GM19193 (cell line): Measurements from ENCODE around the gene DENND2A.

ENCODE experiments used
- POLR2A ChIP-seq: IDR thresholded peaks from 4 replicates; pipeline ENCODE4 v1.6.1; 2011; ENCODE audit not compliant: insufficient read depth, insufficient read length; ENCODE audit errors: extremely low read depth

DENND2A gene

GRCh38 chr7:140640727-140641523 is at the start of gene DENND2A:
DENND2A (minus strand) TSS chr7:140640813; CDS start chr7:140602397, 38,416 bp downstream.
- TF ChIP-seq POLR2A, result no peak

GRCh38 chr7:140689199-140690152 is 48.9 kb upstream of the DENND2A start:
- no peak for TF ChIP-seq POLR2A

GRCh38 chr7:140688341-140688740 is 47.7 kb upstream of the DENND2A start:
- no peak for TF ChIP-seq POLR2A

GRCh38 chr7:140686921-140687320 is 46.3 kb upstream of the DENND2A start:
- no peak for TF ChIP-seq POLR2A

- no peak for TF ChIP-seq POLR2A
Observed at GRCh38 chr7:140685407-140686087, 44.9 kb upstream of the DENND2A start.

GRCh38 chr7:140684066-140684950 is 43.7 kb upstream of the DENND2A start:
- TF ChIP-seq POLR2A, result no peak

GRCh38 chr7:140683657-140684056 is 43.0 kb upstream of the DENND2A start:
- no peak for TF ChIP-seq POLR2A

GRCh38 chr7:140681766-140682165 is 41.2 kb upstream of the DENND2A start:
- no peak for TF ChIP-seq POLR2A

GRCh38 chr7:140680886-140681285 is 40.3 kb upstream of the DENND2A start:
- no peak for TF ChIP-seq POLR2A

- no peak for TF ChIP-seq POLR2A
Observed at GRCh38 chr7:140679186-140679585, 38.6 kb upstream of the DENND2A start.

GRCh38 chr7:140678816-140679130 is 38.2 kb upstream of the DENND2A start:
- TF ChIP-seq POLR2A, result no peak

GRCh38 chr7:140678081-140678815 is 37.6 kb upstream of the DENND2A start:
- TF ChIP-seq POLR2A, result no peak

- no peak for TF ChIP-seq POLR2A
Observed at GRCh38 chr7:140677496-140677895, 36.9 kb upstream of the DENND2A start.
